GM18870 (cell line): ENCODE data around the gene CCL28.
"Not testable (repeated sequence)": the region's sequence is repeated elsewhere in the genome, so short reads cannot be mapped to it uniquely, and the experiment has no call there.

Experiments used
- ATAC-seq: cut with Tn5 transposase; IDR thresholded peaks from one replicate; pipeline ENCODE4 v1.9.1; 2021; ENCODE audit warnings: moderate library complexity; ENCODE audit not compliant: unreplicated experiment

Gene CCL28, protein sequence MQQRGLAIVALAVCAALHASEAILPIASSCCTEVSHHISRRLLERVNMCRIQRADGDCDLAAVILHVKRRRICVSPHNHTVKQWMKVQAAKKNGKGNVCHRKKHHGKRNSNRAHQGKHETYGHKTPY

DNA sequence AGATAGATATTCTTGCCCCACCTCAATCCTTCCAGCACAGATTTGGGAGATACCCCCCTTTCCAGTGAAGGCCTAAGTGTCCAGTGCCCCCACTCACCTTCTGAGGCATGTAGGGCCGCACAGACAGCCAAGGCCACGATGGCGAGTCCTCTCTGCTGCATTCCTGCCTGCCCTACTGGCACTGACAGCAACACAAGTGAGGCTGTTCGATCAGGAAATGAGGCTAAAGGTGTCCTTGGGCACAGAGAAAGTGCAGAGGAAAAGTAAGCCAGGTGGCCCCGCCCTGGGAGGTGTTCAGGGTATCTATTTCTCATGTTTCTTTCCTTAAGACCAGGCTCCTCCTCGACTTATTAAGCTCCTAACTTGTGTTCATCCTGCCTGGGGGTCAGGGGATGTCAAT, at the start of gene CCL28:
TSS of gene CCL28 (minus strand) at position 236 of the 400 bp plus-strand sequence. CDS start at position 161, 75 bp downstream.
- ATAC-seq, result no peak

DNA sequence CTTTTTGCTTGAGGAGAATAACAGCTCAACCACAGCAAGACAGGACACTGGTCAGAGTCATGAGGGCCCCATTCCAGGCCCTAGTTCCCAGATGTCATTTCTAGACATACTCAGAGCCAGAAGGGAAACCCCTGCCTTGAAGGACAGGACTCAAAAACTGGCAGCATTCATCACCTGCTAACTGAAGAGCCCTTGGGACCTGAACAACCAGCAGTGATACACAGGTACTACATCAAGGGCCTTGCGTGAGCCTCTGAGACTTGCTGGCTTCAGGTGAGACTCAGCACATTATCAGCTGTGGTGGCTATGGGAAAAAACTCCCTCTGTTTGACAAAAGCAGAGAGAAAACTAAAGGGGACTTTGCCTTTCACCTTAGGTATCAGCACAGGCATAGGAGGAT, 48.9 kb upstream of the CCL28 start:
- ATAC-seq, result no peak

- ATAC-seq, result no peak
Measured at GRCh38 chr5:43456556-43456955, 44.4 kb upstream of the CCL28 start.

DNA sequence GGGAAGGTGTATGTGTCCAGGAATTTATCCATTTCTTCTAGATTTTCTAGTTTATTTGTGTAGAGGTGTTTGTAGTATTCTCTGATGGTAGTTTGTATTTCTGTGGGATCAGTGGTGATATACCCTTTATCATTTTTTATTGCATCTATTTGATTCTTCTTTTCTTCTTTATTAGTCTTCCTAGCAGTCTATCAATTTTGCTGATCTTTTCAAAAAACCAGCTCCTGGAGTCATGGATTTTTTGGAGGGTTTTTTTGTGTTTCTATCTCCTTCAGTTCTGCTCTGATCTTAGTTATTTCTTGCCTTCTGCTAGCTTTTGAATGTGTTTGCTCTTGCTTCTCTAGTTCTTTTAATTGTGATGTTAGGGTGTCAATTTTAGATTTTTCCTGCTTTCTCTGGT, 29.4 kb upstream of the CCL28 start:
- not testable (repeated sequence) for ATAC-seq

- no peak for ATAC-seq
Measured at GRCh38 chr5:43437062-43437660, 25.0 kb upstream of the CCL28 start.

DNA sequence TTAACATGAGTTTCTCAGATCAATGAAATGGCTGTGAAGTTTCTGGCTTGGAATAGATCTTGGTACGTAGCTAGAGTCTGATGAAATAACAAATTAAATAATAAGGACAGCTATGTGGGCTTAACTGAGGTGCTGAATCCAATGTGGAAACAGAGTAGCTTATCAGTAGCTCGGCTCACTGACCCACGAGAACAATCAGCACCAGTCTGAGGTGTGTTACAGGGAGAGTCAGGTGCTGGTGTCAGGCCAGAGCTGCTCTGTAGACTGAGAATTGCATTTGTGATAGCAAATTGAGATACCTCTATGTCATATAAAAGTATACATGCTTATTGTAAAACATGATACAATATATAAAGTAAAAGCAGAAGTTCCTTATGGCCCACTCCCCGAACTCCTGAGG, 21.2 kb upstream of the CCL28 start:
- no peak for ATAC-seq

GRCh38 chr5:43432486-43433375, 20.5 kb upstream of the CCL28 start:
- no peak for ATAC-seq

DNA sequence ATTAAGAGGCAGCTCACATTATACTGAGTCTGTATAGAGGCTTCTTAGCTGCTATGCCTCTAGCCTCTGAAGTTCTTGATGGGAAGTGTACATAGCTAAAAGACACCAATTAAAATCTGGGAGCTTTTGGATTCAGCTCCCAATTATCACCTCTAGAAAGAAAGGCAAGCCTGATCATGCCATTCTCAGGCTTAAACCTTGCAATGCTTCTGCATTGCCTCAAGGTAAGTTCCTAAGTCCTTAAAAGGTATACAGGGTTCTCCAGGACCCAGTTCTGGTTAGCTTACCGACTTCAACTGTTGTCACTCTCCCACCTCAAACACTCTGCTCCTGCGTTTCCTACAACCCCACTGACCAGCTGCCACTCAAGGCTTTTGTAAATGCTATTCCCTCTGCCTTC, 17.5 kb upstream of the CCL28 start:
- ATAC-seq, result no peak

- no peak for ATAC-seq
Measured at GRCh38 chr5:43429016-43429415, 16.8 kb upstream of the CCL28 start.

DNA sequence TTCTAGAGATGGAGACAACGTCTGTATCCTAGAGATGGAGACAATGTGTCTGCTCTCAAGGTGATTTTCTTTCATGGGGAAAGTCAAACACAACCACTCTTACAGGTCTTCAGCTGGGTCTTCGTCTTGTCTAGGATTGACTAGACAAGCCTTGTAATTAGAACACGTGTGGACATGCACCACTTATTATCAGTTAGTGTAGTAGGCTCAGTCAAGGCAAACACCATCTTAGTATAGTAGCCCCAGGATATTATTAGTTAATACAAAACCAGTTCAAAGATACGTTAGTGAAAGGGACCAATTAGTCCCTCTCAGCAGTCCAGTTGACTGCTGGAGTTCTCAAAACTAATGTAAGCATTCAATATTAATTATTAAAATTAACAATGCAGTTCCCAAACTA, 15.1 kb upstream of the CCL28 start:
- no peak for ATAC-seq

- no peak for ATAC-seq
Measured at GRCh38 chr5:43425983-43426382, 13.8 kb upstream of the CCL28 start.

GRCh38 chr5:43423086-43423485, 10.9 kb upstream of the CCL28 start:
- ATAC-seq, result not testable (repeated sequence)

DNA sequence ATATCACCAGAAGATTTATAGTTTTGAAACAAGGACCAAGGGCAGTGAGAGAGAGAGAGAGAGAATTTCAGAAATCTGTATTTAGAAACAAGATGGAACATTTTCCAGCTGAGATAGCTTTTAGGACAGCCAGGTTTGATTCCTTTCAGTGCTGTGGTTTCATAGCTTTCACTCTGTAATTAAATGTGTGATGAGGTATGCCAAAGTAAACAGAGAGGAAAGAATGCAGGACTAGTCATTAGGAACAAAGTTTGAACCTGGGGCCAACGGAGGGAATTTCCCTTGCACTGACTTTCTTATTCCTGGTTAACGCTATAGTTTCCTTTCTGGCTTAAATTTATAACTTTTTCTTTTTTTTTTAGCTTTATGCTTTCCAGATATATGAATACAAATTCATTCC, 10.0 kb upstream of the CCL28 start:
- no peak for ATAC-seq

DNA sequence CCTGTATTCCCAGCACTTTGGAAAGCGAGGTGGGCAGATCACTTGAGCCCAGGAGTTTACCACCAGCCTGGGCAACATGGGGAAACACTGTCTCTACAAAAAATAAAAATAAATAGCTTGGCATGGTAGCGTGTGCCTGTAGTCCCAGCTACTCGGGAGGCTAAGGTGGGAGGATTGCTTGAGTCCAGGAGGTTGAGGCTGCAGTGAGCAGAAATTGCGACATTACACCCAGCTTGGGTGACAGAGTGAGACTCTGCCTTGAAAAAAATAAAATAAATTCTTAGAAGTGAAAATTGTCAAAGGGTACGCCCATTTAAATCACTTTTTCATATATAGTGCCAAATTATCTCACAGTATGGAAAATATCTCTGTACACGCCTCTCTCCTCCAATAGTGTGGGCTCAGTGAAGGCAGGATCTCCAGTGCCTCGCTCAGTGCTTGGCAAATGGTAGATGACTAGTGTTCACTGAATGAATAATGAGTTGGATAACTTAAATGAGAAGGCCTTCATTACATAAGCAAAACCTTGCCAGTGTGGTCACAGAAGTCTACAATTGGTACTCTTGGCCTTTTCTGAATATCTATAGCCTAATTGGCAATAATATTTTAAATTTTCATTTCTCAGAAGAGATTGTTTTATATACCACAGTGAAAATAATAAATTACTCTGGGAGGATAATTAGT, 9.4 kb upstream of the CCL28 start:
- no peak for ATAC-seq

DNA sequence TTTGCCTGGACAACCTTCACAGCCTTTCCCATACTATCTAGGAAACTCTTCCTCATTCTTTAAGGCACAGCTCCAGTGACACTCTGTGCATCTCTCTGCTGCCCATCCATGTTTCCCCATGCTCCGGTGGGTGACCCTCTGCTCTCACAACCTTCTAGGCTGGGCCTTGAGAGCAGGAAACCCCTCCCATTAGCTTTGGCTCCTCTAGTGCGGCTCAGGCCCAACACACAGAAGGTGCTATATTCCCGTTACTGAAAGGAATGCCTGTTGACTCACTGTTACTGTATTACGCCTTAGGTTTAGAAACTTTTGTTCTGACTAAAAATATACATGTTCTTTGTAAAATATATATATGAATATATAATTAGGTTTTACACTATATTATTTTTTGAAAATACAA, 8.1 kb upstream of the CCL28 start:
- no peak for ATAC-seq

DNA sequence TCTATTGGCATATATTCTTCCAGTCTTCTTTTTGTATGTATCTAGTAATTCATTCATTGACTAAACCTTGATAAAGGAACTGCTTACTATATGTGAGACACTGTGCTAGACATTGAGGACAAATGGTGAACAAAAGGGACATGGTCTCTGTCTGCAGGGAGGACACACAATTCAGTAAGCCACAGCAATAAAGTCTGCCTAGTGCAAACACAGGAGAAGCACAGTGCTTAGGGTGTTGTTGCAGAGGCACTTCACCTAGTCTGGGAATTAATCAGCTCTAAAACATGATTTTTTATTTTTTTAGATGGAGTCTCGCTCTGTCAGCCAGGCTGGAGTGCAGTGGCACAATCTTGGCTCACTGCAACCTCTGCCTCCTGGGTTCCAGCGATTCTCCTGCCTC, 6.4 kb upstream of the CCL28 start:
- no peak for ATAC-seq

GRCh38 chr5:43416803-43417394, 4.7 kb upstream of the CCL28 start:
- ATAC-seq, result no peak

DNA sequence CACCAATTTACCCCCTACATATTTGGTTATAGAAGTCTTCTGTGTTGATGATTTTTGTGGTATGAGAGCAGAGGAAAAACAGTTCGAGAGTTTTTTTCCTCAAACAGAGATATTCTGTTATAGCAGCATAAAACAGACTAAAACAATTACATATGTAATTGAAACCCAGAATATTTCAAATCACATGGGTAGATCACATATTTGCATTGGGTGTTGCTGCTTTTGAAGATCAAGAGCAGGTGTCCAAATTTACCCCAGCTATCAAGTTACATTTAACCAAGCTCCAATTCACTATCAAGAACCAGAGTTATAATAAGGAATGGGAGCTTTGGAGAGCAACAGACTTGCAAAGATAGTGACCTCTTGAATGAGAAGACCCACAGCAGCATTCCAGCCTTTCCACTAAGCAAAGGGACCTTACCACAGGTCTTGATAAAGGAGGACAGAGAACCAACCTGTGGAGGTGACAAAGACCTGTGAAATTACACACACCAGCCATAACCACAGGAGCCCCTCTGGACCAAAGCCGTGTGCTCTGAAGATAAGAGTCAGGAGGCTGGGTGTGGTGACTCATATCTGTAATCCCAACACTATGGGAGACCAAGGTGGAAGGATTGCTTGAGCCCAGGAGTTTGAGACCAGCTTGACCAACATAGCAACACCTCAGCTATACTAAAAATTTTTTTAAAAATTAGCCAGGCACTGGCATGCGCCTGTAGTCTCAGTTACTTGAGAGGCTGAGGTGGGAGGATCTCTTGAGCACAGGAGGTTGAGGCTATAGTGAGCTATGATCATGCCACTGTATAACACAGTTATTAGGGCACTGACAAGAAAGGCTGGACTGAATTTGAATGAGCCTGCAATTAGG, 4.0 kb upstream of the CCL28 start:
- ATAC-seq, result no peak

GRCh38 chr5:43413966-43414365, 1.8 kb upstream of the CCL28 start:
- ATAC-seq, result no peak

DNA sequence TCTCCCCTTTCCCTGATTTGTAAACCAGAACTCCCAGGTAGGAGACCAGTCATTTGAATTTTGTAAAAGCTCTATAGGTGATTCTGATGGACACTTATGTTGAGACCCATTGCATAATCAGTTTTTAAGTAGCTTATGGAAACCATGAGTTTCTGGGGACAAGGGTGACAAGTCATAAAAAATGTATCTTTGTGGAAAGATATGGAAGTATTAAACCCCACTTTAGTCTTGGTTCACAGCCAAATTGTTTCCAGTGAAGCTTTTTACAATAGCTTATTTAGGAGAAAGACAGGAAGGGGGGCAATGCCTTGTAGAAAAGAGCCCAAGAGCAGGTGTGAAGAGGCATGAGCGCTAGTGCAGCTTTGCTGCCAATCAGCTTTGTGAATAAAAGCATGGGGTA, 453 bp upstream of the CCL28 start:
- ATAC-seq, result no peak
